Measurements from ENCODE around the gene EFNA4.

DNA sequence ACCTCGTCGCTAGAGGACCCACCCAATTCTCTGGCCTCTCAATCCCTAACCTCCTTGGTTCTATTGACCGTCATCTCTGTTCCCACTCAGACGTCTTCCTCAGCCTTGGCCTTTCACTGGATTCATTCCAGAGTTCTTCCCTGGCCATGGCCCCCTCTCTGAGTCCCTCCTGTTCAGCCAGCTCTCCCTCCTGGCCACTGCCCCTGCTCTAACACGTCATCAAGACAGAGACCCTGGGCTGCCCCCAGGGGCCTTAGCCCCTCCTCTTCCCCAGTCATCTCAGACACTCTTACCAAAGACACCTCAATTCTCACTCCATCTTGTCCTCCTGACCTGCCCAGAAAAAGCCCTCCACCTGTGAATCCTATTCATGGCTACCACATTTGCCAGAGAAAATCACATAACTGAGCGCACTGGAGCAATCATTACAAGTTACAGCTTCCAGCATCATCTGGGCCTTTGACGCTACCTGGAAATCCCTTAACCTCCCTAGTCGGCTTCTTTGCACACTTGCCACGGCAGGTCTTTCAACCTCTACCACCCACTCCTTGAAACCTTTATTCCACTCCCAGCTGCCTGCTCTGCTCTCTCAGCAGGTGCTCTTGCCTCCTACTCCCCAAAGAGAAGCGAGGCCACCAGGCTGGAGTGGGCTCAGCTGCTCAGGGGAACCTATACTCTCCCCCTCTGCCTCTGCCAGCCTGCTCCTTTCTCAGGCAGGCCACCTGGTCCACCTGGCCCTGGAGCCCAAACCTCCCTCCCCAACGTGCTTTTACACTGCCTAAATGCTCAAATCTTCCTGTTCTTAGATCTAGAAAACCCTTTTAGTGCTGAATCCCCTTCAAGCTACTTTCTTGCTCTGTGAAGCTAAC, 43.9 kb upstream of the EFNA4 start:
- TF ChIP-seq, protein P1, sequence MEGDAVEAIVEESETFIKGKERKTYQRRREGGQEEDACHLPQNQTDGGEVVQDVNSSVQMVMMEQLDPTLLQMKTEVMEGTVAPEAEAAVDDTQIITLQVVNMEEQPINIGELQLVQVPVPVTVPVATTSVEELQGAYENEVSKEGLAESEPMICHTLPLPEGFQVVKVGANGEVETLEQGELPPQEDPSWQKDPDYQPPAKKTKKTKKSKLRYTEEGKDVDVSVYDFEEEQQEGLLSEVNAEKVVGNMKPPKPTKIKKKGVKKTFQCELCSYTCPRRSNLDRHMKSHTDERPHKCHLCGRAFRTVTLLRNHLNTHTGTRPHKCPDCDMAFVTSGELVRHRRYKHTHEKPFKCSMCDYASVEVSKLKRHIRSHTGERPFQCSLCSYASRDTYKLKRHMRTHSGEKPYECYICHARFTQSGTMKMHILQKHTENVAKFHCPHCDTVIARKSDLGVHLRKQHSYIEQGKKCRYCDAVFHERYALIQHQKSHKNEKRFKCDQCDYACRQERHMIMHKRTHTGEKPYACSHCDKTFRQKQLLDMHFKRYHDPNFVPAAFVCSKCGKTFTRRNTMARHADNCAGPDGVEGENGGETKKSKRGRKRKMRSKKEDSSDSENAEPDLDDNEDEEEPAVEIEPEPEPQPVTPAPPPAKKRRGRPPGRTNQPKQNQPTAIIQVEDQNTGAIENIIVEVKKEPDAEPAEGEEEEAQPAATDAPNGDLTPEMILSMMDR (IDR thresholded peaks at IDR 0.05), result no peak
- TF ChIP-seq EZH2 (IDR thresholded peaks at IDR 0.05; ENCODE audit: borderline replicate concordance, insufficient read depth, low read depth, low read length, poor library complexity, severe bottlenecking), result no peak
